Mammary epithelial cell (primary cell): Measurements from ENCODE around the gene RPP30.

Experiments used
- EZH2 ChIP-seq: IDR thresholded peaks from 2 replicates; pipeline ENCODE4 v1.6.1; 2012; ENCODE audit warnings: low read length, inconsistent platforms, borderline replicate concordance
- TF ChIP-seq, protein P1 (sequence below), 2 donors: IDR thresholded peaks in 1 of 2; conservative IDR thresholded peaks in 1 of 2; 2 replicates each; pipeline ENCODE4 v1.5.1; 2011 to 2012; ENCODE audit warnings: inconsistent platforms in 2 of 2, low read length in 2 of 2, mild to moderate bottlenecking in 2 of 2, control low read depth in 1 of 2, low read depth in 1 of 2; ENCODE audit not compliant: insufficient read depth in 1 of 2; ENCODE audit errors: extremely low read depth in 1 of 2

- TF ChIP-seq, protein P1, sequence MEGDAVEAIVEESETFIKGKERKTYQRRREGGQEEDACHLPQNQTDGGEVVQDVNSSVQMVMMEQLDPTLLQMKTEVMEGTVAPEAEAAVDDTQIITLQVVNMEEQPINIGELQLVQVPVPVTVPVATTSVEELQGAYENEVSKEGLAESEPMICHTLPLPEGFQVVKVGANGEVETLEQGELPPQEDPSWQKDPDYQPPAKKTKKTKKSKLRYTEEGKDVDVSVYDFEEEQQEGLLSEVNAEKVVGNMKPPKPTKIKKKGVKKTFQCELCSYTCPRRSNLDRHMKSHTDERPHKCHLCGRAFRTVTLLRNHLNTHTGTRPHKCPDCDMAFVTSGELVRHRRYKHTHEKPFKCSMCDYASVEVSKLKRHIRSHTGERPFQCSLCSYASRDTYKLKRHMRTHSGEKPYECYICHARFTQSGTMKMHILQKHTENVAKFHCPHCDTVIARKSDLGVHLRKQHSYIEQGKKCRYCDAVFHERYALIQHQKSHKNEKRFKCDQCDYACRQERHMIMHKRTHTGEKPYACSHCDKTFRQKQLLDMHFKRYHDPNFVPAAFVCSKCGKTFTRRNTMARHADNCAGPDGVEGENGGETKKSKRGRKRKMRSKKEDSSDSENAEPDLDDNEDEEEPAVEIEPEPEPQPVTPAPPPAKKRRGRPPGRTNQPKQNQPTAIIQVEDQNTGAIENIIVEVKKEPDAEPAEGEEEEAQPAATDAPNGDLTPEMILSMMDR (conservative IDR thresholded peaks at IDR 0.05 in 1 of 2, IDR thresholded peaks at IDR 0.05 in 1 of 2; ENCODE audit: extremely low read depth in 1 of 2, insufficient read depth in 1 of 2, low read depth in 1 of 2, low read length in 2 of 2): no peak
- no peak for TF ChIP-seq EZH2
These were observed 66.0 kb downstream of the RPP30 start for GRCh38 chr10:90937645-90938258.
